DND-41 (cell line): ENCODE measurements around the gene NXPH4.

Experiments
- CTCF ChIP-seq: IDR thresholded peaks from 2 replicates; pipeline ENCODE4 v1.5.1; 2012; ENCODE audit warnings: borderline replicate concordance, low read length, moderate library complexity, mild to moderate bottlenecking; ENCODE audit not compliant: poor library complexity, severe bottlenecking; ENCODE audit errors: extremely low read depth
- EZH2 ChIP-seq: IDR thresholded peaks from 3 replicates; pipeline ENCODE4 v1.6.1; 2012; ENCODE audit warnings: borderline replicate concordance, low read depth, mild to moderate bottlenecking, moderate library complexity, low read length, inconsistent platforms; ENCODE audit not compliant: severe bottlenecking

DNA sequence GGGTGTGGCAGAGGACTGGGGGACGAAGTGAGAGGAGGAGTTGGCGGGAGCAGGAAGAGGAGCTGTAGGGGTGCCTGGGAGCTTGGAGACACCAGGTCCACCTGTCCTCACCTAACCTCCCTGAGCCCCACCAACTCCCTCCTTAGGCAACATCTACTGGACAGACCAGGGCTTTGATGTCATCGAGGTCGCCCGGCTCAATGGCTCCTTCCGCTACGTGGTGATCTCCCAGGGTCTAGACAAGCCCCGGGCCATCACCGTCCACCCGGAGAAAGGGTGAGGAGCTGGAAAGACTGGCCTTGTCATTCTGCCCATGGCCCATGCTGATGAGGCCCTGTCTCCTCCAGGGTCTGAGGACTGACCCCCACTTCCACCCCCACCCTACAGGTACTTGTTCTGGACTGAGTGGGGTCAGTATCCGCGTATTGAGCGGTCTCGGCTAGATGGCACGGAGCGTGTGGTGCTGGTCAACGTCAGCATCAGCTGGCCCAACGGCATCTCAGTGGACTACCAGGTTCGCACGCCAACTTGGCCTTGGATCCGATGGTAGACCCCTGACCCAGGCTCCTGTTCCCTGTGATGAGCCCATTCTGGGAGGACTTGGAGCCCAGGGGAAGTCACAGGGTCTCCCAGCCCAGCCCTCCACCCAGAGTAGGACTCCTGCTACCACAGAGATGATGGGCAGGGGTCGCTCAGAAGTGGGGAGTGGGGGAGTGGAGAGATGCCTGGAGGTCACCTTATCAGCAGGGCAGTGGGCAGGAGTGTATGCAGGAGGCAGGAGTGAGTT, 32.5 kb upstream of the NXPH4 start:
- no peak for TF ChIP-seq EZH2
- no peak for TF ChIP-seq CTCF
